Right hindlimb (tissue), 1 donor: ENCODE results near the gene VSIG8.

Experiments
- DNase-seq: peaks from one replicate; pipeline ENCODE4 v3.0.0-alpha.2; 2018

Gene VSIG8

DNA sequence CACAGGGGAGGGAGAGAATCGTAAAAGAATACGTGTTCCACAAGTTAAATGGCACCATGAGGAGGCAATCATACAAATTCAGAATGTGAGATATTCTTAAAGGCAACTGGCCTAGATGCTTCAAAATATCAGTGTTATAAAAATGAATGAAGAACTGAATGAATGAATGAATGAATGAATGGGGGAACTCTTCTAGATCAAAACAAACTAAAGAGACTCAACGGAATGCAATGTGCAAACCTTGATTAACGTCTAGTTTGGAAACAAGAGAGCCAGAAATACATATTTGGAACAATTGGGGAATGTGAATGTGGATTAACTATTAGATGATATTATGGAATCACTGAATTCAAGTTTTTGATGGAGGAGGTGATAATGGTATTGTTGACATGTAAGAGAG is 20.7 kb upstream of the VSIG8 start:
- DNase-seq = no peak

GRCh38 chr1:159882527-159882862 is 20.0 kb upstream of the VSIG8 start:
- no peak for DNase-seq

DNA sequence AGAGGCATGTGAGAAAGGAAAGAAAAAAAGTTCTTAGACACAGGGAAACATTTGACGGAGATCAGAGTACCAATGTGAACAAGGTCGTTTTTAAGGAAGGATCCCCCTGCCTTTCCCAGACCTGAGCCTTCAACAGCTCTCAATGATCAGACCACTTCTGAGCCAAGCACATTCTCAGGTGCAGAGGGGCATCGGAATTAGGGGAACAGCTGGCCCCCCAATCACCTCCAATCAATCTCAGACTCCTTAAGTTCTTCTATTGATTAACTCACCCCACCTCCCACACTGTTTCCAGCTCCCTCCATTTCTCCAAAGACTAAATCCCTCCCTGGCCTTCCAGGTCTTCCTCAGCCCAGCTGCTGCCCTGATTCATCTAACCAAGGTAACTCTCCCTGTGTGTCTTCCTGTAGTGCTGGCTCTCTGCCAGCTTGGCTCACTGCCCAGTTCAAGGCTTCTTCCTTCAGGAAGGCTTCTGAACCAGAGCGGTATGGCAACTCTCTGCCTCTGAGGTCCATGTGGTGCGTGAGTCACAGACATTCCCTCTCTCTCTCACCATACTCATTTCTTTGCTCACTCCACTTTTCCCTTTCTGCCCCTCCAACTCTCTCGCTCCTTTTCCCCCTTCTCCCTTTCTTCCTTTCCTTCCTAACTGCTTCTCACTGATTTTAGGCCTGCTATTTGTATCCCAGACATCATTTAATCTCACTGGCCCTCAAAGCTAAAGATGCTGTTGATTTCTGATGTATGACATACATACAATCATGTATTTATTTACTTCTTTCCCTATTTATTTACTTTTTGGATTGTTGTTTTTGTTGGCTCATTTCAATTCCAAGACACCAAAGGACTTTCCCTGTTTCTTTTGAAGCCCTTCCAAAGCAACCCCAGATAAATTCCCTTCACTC is 19.4 kb upstream of the VSIG8 start:
- peak; percentile 38 for DNase-seq

DNA sequence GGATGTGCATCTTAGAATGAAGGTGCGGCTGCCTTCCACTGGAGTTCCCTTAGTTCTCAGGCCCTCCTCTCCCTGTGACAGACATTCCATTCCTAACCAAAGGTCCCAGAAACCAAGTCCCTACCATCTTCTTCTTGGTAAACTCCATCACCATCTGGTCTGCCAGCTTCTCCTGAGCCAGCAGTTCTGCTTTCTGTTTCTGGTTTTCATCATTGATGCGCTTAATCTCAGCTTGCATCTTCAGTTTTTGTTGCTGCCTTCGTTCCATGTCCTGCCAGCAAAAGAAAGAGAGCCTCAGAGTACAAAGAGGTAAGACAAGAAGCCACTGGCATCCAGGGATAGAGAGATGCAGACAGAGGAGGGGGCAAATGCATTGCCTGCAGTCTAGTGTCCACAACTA is 18.0 kb upstream of the VSIG8 start:
- DNase-seq = no peak

DNA sequence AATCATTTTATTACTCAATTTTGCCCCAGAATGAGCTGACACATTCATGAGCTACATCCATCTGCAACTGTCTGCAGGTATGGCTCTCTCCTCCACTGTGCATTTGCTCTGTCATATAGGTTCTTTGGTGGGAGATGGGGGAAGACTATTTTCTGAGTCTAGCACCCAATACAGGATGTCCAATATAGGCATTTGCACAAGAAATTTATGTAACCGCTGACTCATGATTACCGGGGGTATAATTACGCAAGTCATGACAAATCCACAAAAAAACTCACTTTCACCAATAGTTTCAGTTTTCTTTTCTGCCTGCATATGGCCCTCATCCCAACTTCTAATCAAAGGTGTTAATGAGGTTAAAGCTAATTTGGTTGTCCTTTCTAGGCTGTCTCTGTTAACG is 17.5 kb upstream of the VSIG8 start:
- DNase-seq = no peak

DNA sequence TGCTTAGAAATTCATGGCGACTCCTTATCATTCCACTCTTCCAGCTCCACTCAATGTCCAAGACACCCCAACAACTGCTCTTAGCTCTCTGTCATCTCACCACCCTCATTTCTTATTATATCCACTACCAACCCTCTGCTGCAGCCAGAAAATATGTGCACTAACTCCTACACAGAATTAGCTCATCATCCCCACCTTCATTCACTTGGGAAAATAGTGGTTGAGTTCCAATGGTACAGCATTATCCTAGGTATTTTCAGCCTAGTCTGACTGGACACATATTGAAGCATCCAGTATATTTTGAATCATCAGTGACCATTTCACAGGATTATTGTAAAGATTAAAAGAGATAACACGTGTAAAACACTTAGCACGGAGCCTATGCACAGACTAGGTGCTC is 16.7 kb upstream of the VSIG8 start:
- DNase-seq = no peak

- DNase-seq = no peak
Measured at GRCh38 chr1:159877695-159878444, 15.4 kb upstream of the VSIG8 start.

DNA sequence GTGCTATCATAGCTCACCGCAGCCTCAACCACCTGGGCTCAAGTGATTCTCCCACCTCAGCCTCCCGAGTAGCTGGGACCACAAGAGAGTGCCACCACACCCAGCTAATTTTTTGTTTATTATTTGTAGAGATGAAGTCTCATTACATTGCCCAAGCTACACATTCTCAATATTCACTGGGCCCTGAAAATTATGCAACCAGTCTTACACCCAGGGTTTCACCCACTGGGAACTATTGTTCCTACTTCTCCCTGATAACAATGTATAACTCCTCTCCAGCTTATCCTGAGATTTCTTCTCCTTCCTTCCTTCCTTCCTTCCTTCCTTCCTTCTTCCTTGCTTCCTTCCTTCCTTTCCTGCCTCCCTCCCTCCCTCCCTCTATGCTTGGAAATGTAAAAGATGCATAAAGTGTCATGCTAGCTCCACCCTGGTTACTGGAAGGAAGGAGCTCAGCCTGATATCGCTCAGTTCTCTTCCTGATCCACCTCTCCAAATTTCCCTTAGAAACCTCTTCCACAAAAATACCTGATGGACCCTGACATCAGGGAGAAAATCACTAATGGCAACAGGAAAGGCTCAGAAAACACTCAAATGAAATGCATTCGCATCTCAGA is 11.2 kb upstream of the VSIG8 start:
- DNase-seq = no peak

DNA sequence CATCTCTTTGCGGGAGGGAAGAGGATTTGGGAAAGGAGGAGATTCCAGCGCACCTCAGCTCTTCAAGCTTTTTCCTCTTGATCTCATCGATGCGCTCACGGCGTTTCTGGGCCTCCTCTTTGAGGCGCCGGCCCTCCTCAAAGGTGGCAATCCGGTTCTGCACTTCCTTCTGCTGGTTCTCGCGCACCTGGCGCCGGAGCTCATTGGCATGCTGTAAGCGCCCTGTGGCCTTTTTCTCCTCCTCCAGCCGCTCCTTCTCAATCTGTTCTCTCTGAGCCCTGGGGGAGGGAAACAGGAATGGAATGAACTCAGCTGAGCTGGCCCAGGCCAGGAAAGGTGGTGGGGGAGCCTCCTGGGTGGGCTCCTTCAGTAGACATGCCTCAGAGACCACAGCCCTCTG is 10.4 kb upstream of the VSIG8 start:
- no peak for DNase-seq

GRCh38 chr1:159870704-159871103 is 8.2 kb upstream of the VSIG8 start:
- DNase-seq = no peak

DNA sequence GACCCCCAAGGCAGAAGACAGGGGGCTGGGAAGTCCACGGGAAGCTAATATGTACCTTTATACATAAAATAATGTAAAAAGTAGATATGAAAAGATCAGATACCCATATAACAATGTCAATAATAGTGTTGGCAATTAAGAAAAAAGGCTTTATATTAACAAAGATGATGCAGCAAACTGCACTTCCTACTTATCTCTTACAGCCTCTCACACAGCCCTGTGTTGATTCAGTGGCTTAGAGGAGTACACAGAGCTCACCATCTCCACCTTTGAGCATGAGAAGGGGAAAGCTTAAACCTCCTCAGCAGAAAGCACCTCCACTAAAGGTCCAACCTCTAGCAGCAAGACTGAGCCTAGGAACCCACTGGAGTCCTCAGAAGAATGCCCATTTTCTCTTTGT is 7.2 kb upstream of the VSIG8 start:
- DNase-seq = no peak

- no peak for DNase-seq
Measured at GRCh38 chr1:159869173-159869572, 6.7 kb upstream of the VSIG8 start.

DNA sequence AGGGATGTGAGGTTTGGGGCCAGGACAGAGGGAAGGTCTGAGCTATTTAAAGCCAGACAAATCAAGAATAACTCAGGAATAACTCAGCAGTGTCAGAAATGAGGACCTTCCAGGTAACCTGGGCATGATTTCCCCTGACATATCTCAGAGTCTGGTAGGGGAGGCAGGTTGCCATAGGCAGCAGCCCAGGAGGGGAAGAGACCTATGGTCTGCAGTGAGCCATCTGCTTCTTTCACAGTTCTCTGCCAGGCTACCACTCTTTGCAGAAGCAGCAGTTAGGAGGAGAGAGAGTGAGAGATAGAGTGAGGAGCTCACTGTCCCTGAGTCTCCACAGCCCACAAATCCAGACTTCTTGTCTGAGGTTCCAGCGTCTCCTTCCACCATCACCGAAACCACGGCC is 6.3 kb upstream of the VSIG8 start:
- no peak for DNase-seq

DNA sequence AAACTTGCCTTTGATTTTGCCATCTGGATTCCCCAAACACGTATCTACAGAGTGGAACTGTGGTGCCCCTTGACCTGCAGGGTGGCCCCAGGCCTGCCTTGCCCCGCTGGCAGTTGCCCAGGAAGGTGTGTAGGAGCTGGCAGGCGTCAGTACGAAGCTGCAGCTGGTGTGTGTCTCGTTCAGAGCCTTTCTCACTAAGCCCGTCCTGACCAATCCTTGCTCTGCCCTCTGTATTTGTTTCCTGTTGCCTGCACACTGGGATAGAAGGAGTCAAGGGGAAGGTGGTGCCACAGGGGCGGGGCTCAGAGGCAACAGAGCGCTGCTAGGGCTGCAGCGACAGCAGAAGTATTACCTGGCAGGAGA is 5.2 kb upstream of the VSIG8 start:
- DNase-seq = peak; percentile 40

DNA sequence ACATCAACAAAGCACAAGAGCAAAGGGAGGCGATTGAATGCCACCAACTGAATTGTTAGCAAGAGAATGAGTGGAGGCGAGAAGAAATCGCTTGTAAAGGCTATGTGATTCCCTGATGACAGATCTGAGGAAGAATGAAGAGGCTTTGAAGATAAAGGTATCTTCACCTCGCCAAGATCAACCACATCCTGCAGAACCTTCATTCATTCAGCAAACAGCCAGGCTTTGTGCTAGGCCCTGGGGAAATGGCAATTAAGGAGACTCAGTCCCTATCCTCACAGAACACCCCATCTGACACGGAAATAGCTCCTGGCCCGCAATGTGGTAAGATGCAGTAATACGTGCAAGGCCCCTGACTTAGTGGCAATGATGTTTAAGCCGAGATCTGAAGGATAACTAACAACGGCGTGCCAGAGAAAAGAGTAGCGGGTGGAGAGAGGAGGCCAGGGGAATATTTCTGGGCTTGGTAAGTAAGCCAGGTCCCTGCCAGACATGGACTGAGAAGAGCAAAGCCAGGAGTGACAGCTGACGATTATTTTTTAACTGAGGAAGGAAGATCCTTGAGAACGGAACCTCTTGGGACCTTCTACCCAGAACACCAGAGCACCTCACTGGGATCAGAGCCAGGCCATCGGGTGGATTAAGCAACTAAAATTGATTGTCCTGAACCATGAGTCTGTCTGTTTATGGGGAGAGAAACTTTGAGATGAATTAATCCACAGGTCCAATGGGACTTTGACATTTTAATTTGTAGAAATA is 4.6 kb upstream of the VSIG8 start:
- no peak for DNase-seq

GRCh38 chr1:159866066-159866465 is 3.6 kb upstream of the VSIG8 start:
- DNase-seq = no peak

DNA sequence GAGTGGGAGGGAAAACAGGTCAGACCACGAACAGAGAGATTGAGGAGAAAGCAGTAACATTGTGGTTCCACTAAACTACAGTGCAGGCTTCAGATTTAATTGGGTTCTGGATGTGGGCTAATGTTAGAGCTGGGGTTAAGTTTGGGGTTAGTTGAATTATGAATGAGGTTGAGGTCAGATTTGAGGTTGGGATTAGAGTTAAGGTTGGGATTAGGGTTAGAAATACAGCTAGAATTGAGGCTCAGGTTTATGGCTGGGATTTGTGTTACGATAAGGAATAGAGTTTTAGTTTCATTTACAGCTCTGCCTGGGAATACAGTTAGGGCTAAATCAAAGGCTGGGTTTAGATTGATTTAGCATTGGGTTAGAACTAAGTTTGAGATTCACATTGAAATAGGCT is 1.8 kb upstream of the VSIG8 start:
- DNase-seq = no peak

DNA sequence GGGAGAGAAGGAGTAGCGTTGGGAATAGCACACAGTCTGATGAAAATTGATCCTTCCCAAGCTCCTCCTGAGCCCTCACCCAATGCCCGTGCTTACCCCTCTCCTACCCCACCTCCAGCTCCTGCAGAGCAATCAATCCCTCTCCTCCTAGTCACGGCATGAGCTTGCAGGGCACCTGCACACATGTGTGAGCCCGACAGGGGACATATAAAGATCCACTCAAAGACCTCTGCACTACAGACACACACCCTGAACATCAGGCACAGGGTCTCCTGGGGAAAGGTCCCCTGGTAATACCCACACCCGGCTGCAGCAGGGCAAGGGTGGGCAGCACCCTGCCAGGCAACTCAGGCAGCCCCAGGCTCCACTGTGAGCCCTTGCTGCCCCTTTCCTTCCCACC is 426 bp downstream of the VSIG8 start:
- DNase-seq = no peak

DNA sequence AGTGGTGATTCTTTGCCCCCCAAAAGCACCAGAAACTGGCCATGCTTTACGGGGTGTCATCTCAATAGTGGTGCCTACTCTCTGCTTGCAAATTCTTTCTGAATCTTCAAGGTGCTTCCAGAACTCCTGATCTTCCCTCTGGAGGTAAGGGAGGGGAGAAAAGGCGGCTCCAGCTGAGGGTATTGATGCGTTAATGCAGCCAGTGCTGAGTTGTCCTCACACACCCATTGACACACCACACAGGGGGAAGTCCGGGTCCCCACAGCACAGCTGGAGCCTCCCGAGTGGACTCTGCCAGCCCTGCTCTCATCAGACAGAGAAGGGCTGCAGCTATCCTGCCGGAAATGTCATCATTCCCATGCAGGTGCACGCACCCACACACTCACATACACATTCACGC is 1.2 kb downstream of the VSIG8 start:
- DNase-seq = no peak

DNA sequence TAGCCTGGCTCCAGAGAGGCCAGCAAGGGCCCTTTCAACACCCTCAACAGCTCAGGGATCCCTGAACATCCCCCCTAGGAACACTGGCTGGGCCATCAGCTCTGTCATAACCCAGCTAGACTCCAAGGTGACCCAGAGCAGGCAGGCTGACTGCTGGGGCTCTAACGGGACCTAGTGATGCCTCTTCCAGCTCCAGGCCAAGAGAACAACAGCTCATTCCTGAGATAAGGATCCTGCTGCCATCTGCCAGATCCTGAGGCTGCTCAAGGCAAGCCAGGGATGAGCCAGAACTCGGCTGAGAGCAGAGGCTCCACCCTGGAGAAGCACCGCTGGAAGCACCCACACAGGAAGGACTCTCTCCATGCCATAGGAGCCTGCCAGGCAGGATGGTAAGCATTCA is 2.0 kb downstream of the VSIG8 start:
- DNase-seq = no peak

GRCh38 chr1:159859767-159860322 is 2.6 kb downstream of the VSIG8 start:
- DNase-seq = no peak

- DNase-seq = no peak
Measured at GRCh38 chr1:159857889-159858288, 4.6 kb downstream of the VSIG8 start.

DNA sequence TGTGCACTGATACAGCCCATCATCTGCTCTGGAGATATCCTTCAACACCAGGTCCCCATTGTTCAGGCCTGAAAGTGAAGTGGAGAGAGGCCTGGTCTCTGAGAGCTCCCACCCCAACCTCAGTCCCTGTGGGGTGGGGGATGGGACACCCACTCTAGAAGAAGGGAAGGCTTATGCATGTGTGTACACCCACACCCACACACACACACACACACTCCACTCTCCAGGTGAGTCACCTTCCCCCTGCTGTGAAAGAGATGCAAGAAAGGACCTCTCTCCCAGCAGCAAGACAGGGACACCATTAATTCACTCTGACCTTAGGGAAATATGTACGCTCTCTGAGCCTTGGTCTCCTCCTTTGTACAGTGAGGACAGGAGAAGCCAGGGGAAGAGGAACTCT is 5.9 kb downstream of the VSIG8 start:
- no peak for DNase-seq
